Motor neuron (in vitro differentiated cells): ENCODE measurements around the gene DMRT1. TPM values are rescaled to one million over a fixed set of nuclear protein-coding genes. Genes with fewer than 3 reads are reported as not detected.
A peak's percentile ranks its signal among the peaks of the same experiment; 100 is the strongest.

Source experiments
- ATAC-seq, 8 experiments: fragments of 200-7000 bp; cut with Tn5 transposase; replicated peaks in 6 of 8; 2 replicates each; pipeline ENCODE4 v1.8.0; 2021; ENCODE audit warnings: mild to moderate bottlenecking in 8 of 8, moderate library complexity in 8 of 8
- H3K27ac ChIP-seq, 2 donors: fragments of 250-450 bp; sonication (Bioruptor Pico); 2 replicates each; pipeline ENCODE4 v1.9.0; 2021; ENCODE audit warnings: antibody characterized with exemption in 2 of 2, mild to moderate bottlenecking in 2 of 2, moderate library complexity in 1 of 2
- H3K4me1 ChIP-seq, 2 donors: fragments of 250-450 bp; sonication (Bioruptor Pico); replicated peaks in 1 of 2; 2 replicates each; pipeline ENCODE4 v1.6.1; 2021; ENCODE audit warnings: antibody characterized with exemption in 2 of 2, mild to moderate bottlenecking in 2 of 2, moderate library complexity in 1 of 2
- H3K4me3 ChIP-seq, 5 donors: fragments of 250-450 bp; sonication (Bioruptor Pico); 2 replicates each; pipeline ENCODE4 v1.9.0; 2021; ENCODE audit warnings: antibody characterized with exemption in 5 of 5, mild to moderate bottlenecking in 5 of 5, moderate library complexity in 4 of 5
- WGBS, 10 experiments: fragments of 450-650 bp; shearing (Covaris generic); methylation state at CpG; one replicate each; pipeline ENCODE4 v1.0.0; 2022; 5-methylcytosine and 5-hydroxymethylcytosine counted together
- in situ Hi-C, 9 experiments: fragments of 400-800 bp; cut with MboI; loops; one replicate each; pipeline ENCODE4 v1.15.0; 2021; ENCODE audit warnings: low sequenced_read_pairs in 9 of 9, low pct_unique_long_range_greater_than_20kb in 2 of 9; ENCODE audit not compliant: unreplicated experiment in 9 of 9
- total RNA-seq, 8 experiments: library from RNA; unstranded; fragments of 300-600 nt; gene quantifications; 2 replicates each; pipeline versions ENCODE4 v1.2.3 to v1.2.4, GENCODE V29; 2022

The DMRT1 gene
- total RNA-seq, 8 experiments from 2014 or later, result 0.05 to 0.45 (median 0.08) TPM; not detected in 5

- no peak overlapping the region for H3K27ac ChIP-seq
- WGBS, 10 experiments, result 0 to 96% (median 65%) methylated on average over 1 to 6 of the region's 6 CpGs
- no peak for ATAC-seq
- no peaks in the 10 kb centered on the region for H3K4me1 ChIP-seq
- H3K4me3 ChIP-seq, result no peak overlapping the region
- in situ Hi-C loops, result no loop called here
Measured at GRCh38 chr9:942805-943580, 101.5 kb downstream of the DMRT1 start.

GRCh38 chr9:947985-948384 lies 106.5 kb downstream of the DMRT1 start:
- no peak for ATAC-seq

GRCh38 chr9:948497-948896 lies 107.0 kb downstream of the DMRT1 start:
- 17 to 100% (median 63%) methylated on average over 1 to 4 of the region's 7 CpGs; no CpG with 5 or more reads in 2 of the 10 experiments for WGBS, 10 experiments
- in situ Hi-C loops, result no loop called here
- ATAC-seq, result no peak
- Histone ChIP-seq H3K4me3 (no peak overlapping the region), H3K27ac (no peak overlapping the region), H3K4me1 (no peaks in the 10 kb centered on the region)

More at GRCh38 chr9:947985-948384, 106.5 kb downstream of the DMRT1 start:
- no peak overlapping the region for H3K4me3 ChIP-seq
- 17 to 92% (median 60%) methylated on average over 1 to 2 of the region's 3 CpGs; no CpG with 5 or more reads in 5 of the 10 experiments for WGBS, 10 experiments
- in situ Hi-C loops, result no loop called here
- H3K27ac ChIP-seq, result no peak overlapping the region
- H3K4me1 ChIP-seq, result no peaks in the 10 kb centered on the region

GRCh38 chr9:950139-950538 lies 108.6 kb downstream of the DMRT1 start:
- H3K27ac ChIP-seq, result no peak overlapping the region
- ATAC-seq, result no peak
- in situ Hi-C loops, result no loop called here
- H3K4me3 ChIP-seq, result no peak overlapping the region
- 43 to 80% methylated on average over 1 of the region's 1 CpG; no CpG with 5 or more reads in 8 of the 10 experiments for WGBS, 10 experiments
- H3K4me1 ChIP-seq, result no peaks in the 10 kb centered on the region

- H3K4me3 ChIP-seq, result no peak overlapping the region
- H3K4me1 ChIP-seq, result no peaks in the 10 kb centered on the region
- 8 to 88% (median 73%) methylated on average over 1 to 4 of the region's 4 CpGs for WGBS, 10 experiments
- in situ Hi-C loops, result no loop called here
- no peak for ATAC-seq
- H3K27ac ChIP-seq, result no peak overlapping the region
Measured at GRCh38 chr9:952546-952945, 111.0 kb downstream of the DMRT1 start.

DNA sequence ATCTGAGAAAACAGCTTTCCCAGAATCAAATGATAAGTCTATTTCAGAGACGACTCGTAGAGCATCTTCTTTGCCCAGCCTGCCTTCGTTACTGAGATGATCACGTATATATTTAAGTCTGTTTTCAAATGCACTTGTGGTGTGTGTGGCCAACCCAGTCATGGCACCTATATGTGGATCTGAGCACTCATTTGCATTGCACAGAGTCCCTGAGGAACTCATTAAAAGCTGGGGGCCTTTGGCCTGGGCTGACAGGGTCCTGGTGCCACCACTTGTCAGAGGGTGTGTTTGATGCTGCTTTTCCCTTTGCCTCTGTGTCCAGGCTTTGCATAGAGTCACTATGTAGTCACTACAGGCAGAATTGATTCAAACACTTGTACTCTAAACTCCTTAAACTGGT lies 117.6 kb downstream of the DMRT1 start:
- no peak overlapping the region for H3K4me3 ChIP-seq
- 14 to 93% (median 79%) methylated on average over 2 to 4 of the region's 4 CpGs; no CpG with 5 or more reads in 3 of the 10 experiments for WGBS, 10 experiments
- no peak for ATAC-seq
- in situ Hi-C loops, result no loop called here
- H3K4me1 ChIP-seq, result no peaks in the 10 kb centered on the region
- no peak overlapping the region for H3K27ac ChIP-seq

DNA sequence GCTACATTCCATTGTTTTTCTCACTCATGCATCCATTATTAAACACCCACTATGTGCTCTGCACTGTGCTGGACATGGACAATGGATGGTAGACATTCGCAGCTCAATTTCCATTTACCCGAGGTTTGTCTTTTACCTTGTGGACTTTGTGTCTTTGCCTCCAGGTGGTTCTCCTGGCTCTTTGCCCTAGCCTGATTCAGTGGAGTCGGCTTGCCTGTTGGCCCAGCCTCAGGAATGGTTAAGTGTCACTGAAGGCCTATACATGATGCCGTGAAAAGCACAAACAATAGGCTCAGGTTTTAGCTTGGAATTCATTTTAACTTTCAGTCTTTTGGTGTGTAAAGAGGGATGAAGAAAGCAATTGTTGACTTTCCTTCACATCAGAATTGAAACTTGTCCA lies 118.4 kb downstream of the DMRT1 start:
- 50 to 83% (median 70%) methylated on average over 1 to 3 of the region's 4 CpGs; no CpG with 5 or more reads in 4 of the 10 experiments for WGBS, 10 experiments
- in situ Hi-C loops, result no loop called here

DNA sequence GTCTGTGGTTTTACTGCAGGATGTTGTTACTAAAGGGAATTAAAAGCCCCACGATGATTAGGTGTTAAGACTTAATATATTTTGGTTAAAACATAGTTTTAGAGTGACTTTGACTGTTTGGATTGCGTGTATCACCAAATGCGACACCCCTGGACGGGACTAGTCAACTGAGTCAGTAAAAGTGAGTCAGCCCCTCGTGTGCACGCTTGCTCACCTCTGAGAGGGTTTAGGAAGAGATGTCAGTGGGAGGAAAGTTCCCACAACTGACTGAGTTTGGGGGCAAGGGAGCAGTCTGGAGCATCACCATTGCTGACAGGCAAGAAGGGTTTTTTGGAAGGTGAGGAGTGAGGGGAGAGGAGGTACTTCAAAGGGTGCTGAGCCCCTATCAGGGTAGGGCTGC lies 120.5 kb downstream of the DMRT1 start:
- Histone ChIP-seq H3K27ac (no peak overlapping the region), H3K4me3 (no peak overlapping the region), H3K4me1 (no peaks in the 10 kb centered on the region)
- no peak for ATAC-seq
- in situ Hi-C loops, result no loop called here
- WGBS, 10 experiments, result 0 to 100% (median 72%) methylated on average over 1 to 6 of the region's 6 CpGs; no CpG with 5 or more reads in 3 of the 10 experiments

More for the DNA sequence above, 118.4 kb downstream of the DMRT1 start:
- Histone ChIP-seq H3K4me3 (no peak overlapping the region), H3K4me1 (no peaks in the 10 kb centered on the region), H3K27ac (no peak overlapping the region)
- ATAC-seq, result no peak

DNA sequence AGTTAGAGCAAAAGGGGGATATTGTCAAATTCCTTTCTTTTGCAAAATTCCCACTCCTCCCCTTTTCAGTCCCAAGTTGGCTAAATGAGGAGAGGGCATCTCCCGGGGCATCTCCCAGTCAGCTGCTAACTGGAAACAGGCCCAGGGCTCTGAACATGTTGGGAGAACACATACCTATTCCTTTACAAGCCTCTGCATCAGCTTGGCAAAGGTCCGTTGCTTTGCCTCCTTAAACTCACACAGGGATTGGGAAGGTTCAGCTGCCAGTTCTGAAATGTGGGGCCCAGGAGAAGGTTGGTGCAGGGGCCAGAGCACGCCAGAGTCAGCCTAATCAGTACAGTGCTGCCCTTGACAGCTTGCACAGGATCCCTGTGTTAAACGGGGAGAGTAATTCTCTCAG lies 124.0 kb downstream of the DMRT1 start:
- ATAC-seq, result peak in 1 of 8 experiments; percentile 27
- in situ Hi-C loops, result no loop called here

GRCh38 chr9:966870-967269 lies 125.4 kb downstream of the DMRT1 start:
- no peak overlapping the region for H3K4me3 ChIP-seq
- in situ Hi-C loops, result no loop called here
- ATAC-seq, result peak in 1 of 8 experiments; percentile 12
- no peak overlapping the region for H3K27ac ChIP-seq
- peaks cover 5 to 9% of the 10 kb centered on the region in 2 donors for H3K4me1 ChIP-seq
- WGBS, 10 experiments, result 0 to 82% (median 11%) methylated on average over 1 to 3 of the region's 3 CpGs; no CpG with 5 or more reads in 2 of the 10 experiments

More for the DNA sequence above, 124.0 kb downstream of the DMRT1 start:
- 0 to 38% (median 0%) methylated on average over 1 to 2 of the region's 4 CpGs; no CpG with 5 or more reads in 3 of the 10 experiments for WGBS, 10 experiments
- no peak overlapping the region for H3K27ac ChIP-seq
- no peak overlapping the region for H3K4me3 ChIP-seq
- peaks cover 5% of the 10 kb centered on the region in 2 donors for H3K4me1 ChIP-seq

GRCh38 chr9:967436-967835 lies 125.9 kb downstream of the DMRT1 start:
- no peak overlapping the region for H3K27ac ChIP-seq
- H3K4me1 ChIP-seq, result peaks cover 5 to 9% of the 10 kb centered on the region in 2 donors
- in situ Hi-C loops, result no loop called here
- ATAC-seq, result no peak
- 0 to 28% (median 15%) methylated on average over 5 to 6 of the region's 6 CpGs for WGBS, 10 experiments
- peak overlapping the region in 1 of 5 donors; percentile 23 for H3K4me3 ChIP-seq

DNA sequence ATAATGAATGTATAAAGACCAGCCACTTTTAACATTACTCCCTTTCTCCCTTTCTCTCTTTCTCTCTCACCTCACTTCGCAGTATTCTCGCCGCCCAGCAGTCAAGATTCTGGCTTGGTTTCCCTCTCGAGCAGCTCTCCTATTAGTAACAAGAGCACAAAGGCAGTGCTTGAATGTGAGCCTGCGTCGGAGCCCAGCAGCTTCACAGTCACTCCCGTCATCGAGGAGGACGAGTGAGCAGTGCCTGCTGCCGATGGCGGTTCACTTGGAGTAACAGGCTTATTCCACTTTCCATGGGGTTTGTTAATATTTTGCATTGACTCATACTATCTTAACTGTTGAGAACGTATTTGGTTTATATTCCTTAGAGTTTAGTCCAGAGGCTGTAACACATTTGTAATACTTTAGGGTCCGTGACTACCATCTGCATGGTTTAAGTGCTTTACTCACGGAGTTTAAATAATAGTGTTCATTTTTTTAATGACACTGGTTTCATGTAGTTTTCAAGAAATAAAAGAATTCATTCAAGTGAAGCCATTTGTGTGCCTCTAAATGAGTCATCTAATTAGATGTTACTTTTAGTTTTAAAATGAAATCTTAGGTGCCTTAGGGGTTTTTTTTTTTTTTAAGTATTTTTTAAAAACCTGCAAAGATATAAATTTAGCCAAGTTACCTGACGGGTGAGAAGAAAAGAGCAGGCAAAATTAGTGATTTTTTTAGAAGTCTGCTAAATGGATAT lies 126.6 kb downstream of the DMRT1 start:
- ATAC-seq, result peak in 2 of 8 experiments; percentile 55 to 62
- Histone ChIP-seq H3K4me3 (peak overlapping the region in 2 of 5 donors; percentile 16 to 23), H3K27ac (no peak overlapping the region), H3K4me1 (peaks cover 5 to 9% of the 10 kb centered on the region in 2 donors)
- in situ Hi-C loops, result no loop called here
- 3 to 83% (median 15%) methylated on average over 3 to 15 of the region's 15 CpGs for WGBS, 10 experiments
